ENCODE measurements around the gene RABAC1. TPM values are rescaled to one million over a fixed set of nuclear protein-coding genes. Genes with fewer than 3 reads are reported as not detected.

Gene RABAC1
- polyA plus RNA-seq, 1 donor: 64.5 TPM

DNA sequence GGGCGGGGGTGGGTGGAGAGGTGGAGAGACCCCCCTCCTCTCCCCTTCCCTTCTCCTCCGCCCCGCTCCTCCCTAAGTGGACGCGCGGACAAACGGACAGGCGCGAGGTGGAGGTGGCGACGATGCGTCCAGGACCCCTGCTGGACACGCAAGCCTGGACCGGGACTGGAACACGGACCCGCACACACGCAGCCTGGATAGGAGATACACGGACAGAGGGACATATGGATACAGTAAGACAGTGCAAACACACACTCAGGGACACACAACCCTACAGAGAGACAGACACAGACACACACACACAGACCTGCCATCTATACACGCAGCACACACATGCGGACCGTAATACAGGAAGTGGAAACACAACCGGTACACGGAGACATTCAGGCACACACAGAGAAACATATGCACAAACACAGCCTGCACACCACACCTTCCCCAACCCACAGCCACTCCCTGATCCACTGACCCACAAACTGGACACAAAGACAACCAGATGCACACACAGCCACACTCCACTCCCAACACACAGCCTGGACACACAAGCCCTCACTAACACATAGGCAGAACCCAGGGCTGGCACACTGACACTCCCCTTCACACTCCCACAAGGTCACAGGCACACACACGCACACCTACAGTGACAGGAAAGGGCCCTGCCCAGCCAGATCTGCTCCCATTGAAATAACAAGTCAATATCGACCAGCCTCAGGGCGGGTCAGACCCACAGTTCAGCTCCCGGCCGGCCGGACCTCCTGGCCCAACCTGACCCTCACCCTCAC lies 30.2 kb downstream of the RABAC1 start:
- DNase-seq (ENCODE audit: low read depth): no peak

DNA sequence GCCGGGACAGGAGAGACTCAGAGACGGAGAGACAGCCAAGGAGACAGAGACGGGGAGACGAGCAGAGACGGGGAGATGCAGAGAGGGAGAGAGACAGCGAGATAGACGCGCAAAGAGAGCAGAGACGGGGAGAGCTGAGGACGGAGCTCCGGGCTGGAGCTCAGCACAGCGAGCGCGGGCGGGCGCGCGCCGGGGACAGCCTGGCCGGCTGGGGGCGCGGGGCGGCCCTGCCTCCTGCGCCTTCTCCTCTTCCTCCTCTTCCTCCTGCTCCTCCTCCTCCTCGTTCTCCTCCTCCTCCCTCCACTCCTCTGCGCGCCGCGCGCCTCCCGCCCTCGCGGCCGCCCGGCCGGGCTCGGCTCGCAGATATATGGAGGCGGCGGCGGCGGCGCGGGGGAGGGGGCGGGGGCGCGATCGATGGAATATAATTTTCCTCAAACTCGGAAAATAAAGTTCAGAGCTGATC lies 30.9 kb downstream of the RABAC1 start, which contains the start of gene ERFL:
TSS of gene ERFL (minus strand) at position 229 of the 463 bp plus-strand sequence. CDS start 15,530 bp downstream, outside the sequence.
- DNase-seq (ENCODE audit: low read depth): no peak

DNA sequence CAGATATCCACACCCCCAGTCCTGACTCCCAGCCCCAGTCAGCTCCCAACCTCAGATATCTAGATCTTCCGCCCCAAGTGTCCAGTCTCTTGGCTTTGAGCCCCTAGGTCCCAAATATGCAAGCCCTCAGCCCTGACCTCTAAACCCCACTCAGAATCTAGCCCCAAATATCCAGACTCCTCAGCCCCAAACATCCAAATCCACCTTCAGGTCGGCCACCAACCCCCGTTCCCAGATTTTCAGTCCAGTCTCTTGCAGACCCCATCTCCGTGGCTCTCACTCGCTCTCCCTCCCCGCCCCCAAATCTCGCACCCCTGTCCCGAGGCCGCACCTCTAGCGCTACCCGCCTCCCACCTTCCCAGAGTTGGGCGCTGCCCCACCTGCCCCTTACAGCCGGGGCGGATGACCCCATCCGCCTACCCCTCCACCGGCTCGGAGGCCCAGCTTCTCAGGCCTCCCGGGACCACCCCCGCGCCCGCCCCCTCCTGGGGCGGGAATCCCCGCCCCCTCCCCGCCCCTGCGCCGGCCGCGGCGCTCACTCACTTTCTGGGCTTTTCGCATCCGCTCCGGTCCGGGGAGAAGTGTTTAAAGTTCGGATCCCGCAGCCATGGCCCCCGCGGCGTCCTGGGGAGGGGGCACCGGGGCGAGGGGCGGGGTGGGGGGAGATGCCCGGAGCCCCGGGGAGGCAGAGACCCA lies 31.5 kb downstream of the RABAC1 start:
- no peak for DNase-seq (ENCODE audit: low read depth)

DNA sequence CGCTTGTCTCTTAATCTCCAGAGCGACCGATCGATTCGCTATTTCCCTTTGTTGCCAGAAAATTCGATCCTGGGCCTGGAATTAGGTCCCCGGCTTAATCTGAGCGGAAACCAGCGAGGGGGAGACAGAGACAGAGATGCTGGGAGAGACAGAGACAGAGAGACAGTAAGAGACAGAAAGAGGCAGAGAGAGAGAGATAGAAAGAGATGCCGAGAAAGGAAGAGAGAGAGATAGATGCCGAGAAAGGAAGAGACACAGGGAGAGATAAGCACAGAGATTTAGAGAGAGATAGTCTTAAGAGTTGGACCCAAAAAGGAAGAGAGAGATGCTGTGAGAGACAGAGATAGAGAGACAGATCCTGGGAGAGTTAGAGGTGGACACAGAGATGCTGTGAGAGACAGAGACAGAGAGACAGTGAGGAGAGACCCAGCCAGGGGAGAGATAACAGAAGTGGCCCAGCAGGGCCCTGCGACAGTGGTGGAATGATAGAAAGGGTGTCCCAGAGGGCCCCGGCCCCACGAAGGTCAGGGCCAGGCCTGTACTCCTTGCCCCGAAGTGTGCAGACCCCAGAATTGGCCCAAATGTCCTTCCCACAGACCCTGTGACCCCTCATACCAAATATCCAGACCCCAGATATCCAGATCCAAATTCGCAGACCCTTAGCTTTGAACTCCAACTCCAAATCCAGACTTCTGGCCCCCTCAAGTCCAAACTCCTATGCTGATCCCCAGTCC lies 32.2 kb downstream of the RABAC1 start:
- no peak for DNase-seq (ENCODE audit: low read depth)

DNA sequence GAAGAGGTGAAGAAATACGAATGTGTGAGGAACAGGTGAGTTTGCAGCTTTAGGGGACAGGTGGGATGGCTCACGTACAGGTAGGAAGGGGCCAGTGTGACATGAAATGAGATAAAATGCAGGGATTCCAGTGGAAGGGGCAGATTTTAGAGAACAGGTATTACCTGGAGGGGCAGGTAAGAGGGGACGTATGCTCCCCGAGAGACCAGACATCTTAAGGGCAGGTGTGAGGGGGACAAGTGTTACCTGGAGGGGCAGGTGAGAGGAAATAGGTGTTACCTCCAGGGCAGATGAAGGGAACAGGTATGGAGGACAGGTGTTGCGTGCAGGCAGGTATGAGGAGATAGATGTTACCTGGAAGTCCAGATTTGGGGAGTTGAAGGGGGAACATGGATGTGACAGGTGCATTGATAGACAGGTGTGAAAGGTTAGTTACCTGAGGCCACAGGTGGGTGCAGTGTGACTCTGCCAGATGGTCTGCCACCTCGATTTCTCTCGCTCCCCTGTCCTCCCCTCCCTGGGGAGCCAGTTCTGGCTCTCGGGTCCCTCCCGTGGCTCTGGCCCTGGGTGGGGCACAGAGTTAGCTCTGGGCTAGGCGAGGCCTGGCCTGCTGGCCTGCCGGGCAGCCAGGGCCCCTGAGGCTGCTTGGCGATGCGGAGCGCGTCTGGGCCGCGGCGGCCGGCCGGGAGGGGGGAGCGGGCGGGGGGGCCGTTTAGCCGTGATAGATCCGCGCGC lies 32.9 kb downstream of the RABAC1 start:
- no peak for DNase-seq (ENCODE audit: low read depth)

DNA sequence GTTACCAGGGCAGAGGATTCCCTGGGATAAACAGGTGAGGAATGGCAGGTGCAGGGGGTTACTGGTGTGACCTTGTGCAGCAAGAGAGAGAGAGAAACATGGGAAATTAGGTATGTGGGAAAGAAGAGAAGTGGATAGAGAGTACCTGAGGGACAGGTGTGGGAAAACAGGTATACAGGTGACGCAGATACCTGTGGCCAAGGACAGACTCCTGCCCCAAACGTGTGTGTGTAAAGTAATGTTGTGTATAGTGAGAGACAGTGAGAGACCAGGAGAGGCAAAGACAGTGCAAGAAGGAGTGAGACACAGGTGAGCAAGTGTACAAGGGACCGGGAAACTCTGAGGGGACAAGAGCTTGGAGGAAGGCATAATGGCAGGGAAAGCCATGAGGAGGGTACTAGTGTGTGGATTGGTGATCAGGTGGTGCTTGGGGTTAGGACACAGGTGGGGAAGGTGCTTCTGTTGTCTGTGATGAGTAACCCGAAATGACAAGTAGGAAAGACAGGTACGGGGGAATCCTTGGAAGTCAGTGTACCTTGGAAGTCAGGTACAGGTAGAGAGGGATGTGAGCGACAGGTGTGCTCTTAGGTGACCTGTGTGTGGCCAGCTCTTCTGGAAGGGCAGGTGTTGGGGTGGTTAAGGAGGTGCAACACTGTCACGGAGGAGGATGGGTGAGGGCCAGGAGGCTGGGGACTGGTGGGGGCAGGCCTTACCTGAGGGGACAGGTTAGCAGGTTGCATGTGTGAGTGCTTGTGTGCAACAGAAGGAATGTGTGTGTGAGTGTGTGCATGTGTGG lies 33.7 kb downstream of the RABAC1 start:
- DNase-seq (ENCODE audit: low read depth): no peak

DNA sequence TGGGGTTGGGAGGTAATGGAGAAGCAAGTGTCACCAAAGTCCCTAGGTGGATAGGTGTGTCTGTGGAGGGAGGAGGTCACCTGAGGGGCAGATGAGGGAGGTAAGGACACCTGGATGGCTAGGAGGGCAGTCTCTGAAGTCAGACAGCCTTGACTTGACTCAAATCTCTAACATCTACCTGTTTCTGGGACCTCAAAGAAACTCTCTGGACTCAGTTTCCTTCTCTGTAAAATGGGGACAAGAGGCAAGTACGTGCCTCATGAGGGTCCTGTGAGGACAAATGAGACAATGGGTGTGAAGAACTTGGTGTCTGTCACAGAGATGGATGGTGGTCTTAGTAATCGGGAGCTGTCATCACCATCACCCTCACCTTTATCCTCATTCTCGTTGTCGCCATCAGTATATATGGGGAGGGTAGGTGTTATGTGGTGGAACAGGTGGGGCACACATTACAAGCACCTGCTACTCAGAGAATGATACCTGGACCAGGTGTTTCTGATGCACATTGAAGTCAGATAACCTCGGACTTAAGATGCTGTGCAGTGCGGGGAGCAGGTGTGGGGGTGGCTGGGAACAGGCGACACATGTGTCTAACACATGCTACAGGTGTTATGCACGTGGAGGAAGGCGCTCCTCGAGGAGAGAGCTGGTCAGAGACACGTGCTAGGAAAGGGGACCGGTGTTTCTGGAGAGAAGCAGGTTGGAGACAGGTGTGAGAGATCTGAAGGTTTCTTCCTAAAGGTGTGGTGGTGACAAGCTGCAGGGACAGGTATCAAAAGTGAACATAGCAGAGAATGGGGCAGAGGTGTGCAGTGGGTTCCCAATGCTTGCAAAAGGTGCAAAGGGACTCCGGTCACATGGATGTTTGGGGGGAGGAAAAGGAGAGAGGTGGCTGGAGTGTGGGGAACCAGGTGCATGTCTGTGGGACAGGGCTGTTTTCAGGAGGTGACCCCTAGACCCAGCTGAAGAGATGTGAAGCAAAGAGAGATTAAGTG lies 34.7 kb downstream of the RABAC1 start:
- no peak for DNase-seq (ENCODE audit: low read depth)

DNA sequence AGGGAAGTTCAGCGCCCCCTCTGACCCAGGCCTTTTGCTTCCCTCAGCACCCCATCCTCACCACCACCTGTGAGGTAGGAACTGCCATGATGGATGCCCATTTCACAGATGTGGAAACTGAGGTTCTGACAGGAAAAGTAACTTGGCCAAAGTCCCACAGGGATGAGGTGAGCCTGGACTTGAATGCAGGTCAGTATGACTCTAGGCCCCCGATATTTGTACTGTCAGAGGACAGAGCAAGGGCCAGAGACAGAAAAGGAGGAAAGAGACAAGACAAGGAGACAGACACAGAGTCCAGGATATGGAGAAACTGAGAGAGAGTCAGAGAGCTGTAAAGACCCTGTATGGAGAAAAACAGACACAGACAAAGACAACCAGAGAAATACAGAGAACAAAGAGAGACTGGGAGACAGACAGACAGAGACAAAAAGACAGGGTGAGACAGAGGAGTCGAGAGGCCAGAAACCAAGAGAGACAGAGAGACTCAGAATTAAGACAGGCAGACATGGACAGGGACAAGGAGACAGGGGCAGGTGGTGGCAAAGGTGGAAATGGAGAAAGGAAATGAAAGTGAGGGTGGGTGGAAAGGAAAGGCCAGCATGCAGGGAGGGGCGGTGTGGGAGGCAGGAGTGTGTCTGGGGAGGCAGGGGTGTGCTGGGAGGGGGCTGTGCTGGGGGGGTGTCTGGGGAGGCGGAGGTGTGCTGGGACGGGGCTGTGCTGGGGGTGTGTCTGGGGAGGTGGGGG lies 35.9 kb downstream of the RABAC1 start:
- DNase-seq (ENCODE audit: low read depth): no peak

DNA sequence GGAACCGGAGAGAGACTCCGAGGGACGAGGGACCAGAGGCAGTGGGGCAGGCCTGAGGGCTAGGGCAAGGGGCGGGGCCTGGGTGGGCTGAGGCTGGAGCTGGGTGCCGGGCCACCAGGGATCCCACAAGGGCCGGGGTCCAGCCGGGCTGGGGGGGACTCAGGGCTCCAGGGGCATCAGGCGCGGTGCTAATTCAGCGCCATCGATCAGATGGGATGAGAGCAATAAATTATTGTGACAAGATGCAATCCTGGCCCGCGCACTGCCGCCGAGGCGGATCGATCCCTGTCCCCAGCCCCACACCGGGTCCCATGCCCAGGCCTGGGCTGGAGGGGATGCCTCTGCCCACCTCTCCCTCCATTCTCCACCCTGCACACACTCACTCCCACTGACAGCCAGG lies 36.5 kb downstream of the RABAC1 start:
- no peak for DNase-seq (ENCODE audit: low read depth)

DNA sequence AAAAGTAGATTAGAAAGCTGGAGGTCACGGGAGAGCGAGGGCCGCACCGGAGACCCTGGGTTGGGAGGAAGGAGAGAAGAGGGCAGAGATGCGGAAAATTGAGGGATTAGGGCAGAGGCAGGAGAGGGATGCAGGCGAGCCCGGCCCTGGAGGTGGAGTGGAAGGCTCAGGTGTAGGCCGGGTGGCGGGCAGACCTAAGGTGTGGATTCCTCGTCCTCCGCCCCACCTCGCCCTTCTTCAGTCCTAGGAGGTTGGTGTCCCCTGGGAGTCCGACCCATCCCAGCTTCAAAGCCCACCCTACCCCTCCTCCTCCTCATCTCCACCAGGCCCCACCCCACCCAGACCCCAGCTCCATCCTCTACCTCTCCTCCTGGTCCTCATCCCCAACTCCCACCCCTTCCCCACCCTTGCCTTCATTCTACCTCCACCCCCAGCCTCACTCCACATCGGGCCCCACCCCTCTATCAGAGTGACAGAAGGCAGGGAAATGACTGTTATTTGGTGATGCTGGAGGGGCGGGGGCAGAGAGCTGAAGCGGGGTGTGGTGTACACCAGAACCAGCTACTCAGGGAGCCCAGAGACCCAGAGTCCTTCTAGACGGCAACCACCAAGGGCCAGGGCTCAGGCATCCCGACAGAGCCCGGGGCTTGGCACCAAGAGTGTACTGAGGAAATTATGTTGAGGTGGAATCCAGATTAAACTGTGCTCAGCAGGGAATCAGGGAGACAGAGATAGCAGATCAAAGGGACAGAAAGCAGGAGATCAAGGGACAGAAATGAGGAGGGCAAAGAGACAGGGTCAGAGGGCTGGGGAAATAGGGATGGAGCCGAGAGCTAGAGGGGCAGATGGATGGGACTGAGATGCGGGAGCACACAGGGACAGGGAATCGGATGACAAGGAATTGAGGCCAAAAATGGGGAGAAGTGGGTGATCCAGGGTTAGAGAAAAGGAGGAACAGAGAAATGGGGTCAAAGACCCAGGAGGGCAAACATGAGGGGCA lies 37.2 kb downstream of the RABAC1 start:
- DNase-seq (ENCODE audit: low read depth): no peak

DNA sequence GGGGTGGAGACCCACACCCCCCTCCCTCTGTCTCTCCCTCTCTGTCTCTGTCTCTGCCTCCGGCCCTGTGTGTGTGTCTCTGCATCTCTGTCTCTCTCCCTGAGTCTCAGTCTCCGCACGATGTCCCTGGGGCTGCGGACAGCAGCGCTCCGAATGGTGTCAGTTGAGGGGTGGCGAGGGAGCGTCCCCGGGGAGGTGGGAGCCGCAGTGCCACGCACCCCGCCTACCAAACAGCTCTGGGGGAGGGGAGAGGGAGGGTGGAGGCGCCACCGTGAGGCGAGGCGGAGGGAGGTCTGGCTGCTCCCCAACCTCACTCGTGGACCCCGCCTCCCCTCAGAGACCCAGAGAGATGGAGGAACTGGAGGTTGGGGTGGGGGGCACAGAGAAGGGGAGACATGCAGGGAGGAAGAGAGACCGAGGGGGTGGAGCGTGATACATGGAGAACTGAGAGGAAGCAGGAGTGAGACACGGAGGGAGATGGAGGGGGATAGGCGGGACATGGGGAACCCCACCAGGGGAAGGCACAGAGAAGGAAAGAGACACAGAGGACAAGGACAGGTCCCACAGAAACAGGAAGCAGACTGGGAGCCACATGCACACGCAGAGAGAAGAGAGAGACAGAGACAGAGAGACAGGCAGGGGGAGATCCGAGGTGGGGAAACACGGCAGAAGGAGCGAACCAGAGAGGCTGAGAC lies 38.1 kb downstream of the RABAC1 start:
- no peak for DNase-seq (ENCODE audit: low read depth)

DNA sequence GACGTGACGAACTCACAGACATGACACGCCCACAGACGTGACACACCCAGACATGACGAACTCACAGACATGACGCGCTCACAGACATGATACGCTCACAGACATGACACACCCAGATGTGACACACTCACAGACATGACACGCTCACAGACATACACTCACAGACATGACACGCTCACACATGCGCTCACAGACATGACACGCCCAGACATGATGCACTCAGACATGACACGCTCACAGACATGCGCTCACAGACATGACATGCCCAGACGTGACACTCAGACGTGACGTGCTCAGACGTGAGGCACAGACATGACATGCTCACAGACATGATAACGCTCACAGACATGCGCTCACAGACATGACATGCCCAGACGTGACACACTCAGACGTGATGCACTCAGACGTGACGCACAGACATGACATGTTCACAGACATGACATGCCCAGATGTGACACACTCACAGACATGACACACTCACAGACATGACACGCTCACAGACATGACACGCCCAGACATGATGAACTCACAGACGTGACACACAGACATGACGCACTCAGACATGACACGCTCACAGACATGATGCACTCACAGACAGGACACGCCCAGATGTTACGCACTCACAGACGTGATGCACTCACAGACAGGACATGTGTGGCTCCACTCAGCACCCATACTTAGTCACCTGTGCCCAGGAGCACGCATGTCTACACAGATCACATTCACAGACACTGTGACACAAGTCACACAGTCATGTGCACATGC lies 39.0 kb downstream of the RABAC1 start:
- no peak for DNase-seq (ENCODE audit: low read depth)

DNA sequence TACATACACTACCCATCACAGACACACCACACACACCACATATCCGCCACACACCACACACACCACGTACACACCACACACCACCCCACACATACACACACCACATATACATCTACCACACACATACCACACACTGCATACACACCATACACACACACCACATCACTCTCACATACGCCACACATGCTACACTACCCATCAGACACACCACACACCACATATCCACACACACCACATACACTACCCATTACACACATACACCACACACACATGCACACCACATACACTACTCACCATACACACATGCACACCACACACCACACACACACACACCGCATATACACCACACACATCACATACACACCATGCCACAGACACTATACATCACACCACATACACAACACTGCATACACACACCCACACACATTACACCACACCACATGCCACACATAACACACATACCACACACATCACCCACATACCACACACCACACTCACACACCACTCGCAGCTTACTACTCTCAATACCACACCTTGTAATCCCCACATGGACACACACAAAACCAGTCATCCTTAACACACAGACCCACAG lies 40.4 kb downstream of the RABAC1 start:
- no peak for DNase-seq (ENCODE audit: low read depth)

DNA sequence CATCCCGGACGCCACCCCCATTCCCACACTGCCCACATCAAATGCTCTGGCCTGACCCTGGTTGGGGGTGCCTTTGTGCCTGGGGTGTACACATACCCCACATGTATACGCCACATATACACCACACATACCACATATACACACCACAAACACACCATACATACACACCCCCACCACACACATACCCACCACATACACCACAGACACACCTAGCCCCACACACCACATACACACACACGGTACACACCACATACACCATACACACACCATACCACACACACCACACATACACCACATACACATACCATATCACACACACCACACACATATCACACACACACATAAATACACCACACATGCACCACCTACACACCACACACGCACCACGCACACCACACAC lies 41.0 kb downstream of the RABAC1 start:
- no peak for DNase-seq (ENCODE audit: low read depth)

DNA sequence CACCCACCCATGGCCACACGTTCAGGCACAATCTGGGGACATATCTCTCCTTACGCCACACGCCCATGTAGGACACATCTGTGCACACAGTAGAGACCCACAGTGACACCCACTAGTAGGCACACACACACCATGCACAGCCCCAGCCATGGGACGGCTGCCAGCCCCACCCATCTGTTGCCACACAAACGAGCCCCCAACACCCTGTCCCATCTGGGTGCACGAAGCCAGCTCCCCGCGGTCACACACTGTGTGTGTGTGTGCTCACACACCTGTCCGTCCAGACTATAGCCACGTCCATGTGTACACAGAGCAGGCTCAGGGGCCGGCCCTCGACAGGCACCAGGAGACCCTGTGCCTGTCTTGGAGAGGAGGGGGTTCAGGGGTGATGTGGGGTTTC lies 41.4 kb downstream of the RABAC1 start:
- no peak for DNase-seq (ENCODE audit: low read depth)
